ENCODE measurements around the gene DERA.
"Not testable (repeated sequence)": the region's sequence is repeated elsewhere in the genome, so short reads cannot be mapped to it uniquely, and the experiment has no call there.

Gene DERA

GRCh38 chr12:15910864-15911721, at the start of gene DERA:
Gene DERA (plus strand): TSS chr12:15911332. CDS start chr12:15911384, 52 bp downstream.
- H3K4me3 Mint-ChIP-seq: peak within 1 kb of the TSS; percentile 92
- H3K36me3 Mint-ChIP-seq: peaks cover 3% of the 10 kb centered on the region
- H3K9me3 Mint-ChIP-seq: no peaks in the 10 kb centered on the region
- DNase-seq: peak; percentile 71
- peak within 1 kb of the TSS; percentile 91 for H3K27ac Mint-ChIP-seq
- CTCF ChIA-PET: interaction anchor here (1.0 to 2.4 kb wide), 5 partner anchors 9 to 634 kb away, joined by 3 to 21 read pairs (median 4); no protein-coding TSS in a partner anchor
- H3K27me3 Mint-ChIP-seq: no peaks in the 10 kb centered on the region
- H3K4me1 Mint-ChIP-seq: peaks cover 23% of the 10 kb centered on the region

GRCh38 chr12:15861404-15861803, 49.7 kb upstream of the DERA start:
- peaks cover 6% of the 10 kb centered on the region for H3K4me1 Mint-ChIP-seq
- no peak overlapping the region for H3K4me3 Mint-ChIP-seq
- no peaks in the 10 kb centered on the region for H3K36me3 Mint-ChIP-seq
- H3K9me3 Mint-ChIP-seq: no peaks in the 10 kb centered on the region
- CTCF ChIA-PET: no interaction called here
- H3K27me3 Mint-ChIP-seq: peaks cover 22% of the 10 kb centered on the region
- H3K27ac Mint-ChIP-seq: no peak overlapping the region
- no peak for DNase-seq

- Mint-ChIP-seq H3K27me3 (peaks cover 24% of the 10 kb centered on the region), H3K4me1 (peaks cover 6% of the 10 kb centered on the region), H3K27ac (no peak overlapping the region), H3K36me3 (no peaks in the 10 kb centered on the region), H3K4me3 (no peak overlapping the region), H3K9me3 (no peaks in the 10 kb centered on the region)
- no peak for DNase-seq
- CTCF ChIA-PET: interaction anchor here (1.1 to 1.6 kb wide), 2 partner anchors 273 to 279 kb away, joined by 3 to 6 read pairs; no protein-coding TSS in a partner anchor
Measured at GRCh38 chr12:15862840-15863239, 48.3 kb upstream of the DERA start.

GRCh38 chr12:15863372-15863771, 47.8 kb upstream of the DERA start:
- DNase-seq: no peak
- Mint-ChIP-seq H3K27ac (no peak overlapping the region), H3K4me1 (peaks cover 6% of the 10 kb centered on the region), H3K9me3 (no peaks in the 10 kb centered on the region), H3K27me3 (peaks cover 20% of the 10 kb centered on the region), H3K36me3 (no peaks in the 10 kb centered on the region), H3K4me3 (no peak overlapping the region)
- CTCF ChIA-PET: interaction anchor here (0.6 to 1.6 kb wide), 4 partner anchors 187 to 279 kb away, joined by 3 to 6 read pairs (median 3); no protein-coding TSS in a partner anchor

GRCh38 chr12:15863984-15864383, 47.1 kb upstream of the DERA start:
- Mint-ChIP-seq H3K36me3 (no peaks in the 10 kb centered on the region), H3K9me3 (no peaks in the 10 kb centered on the region), H3K27me3 (peaks cover 14% of the 10 kb centered on the region), H3K4me3 (peak overlapping the region; percentile 1), H3K27ac (no peak overlapping the region), H3K4me1 (peaks cover 6% of the 10 kb centered on the region)
- no peak for DNase-seq
- CTCF ChIA-PET: interaction anchor here (0.6 to 1.6 kb wide), 4 partner anchors 188 to 280 kb away, joined by 3 to 6 read pairs (median 3); no protein-coding TSS in a partner anchor

GRCh38 chr12:15868186-15868585, 42.9 kb upstream of the DERA start:
- CTCF ChIA-PET: interaction anchor here (0.8 kb wide), 1 partner anchor 14 kb away, joined by 3 read pairs; no protein-coding TSS in a partner anchor
- Mint-ChIP-seq H3K27ac (no peak overlapping the region), H3K4me1 (peaks cover 6% of the 10 kb centered on the region), H3K27me3 (peaks cover 10% of the 10 kb centered on the region), H3K4me3 (no peak overlapping the region), H3K9me3 (peaks cover 4% of the 10 kb centered on the region), H3K36me3 (no peaks in the 10 kb centered on the region)
- no peak for DNase-seq

- H3K4me3 Mint-ChIP-seq: no peak overlapping the region
- no peaks in the 10 kb centered on the region for H3K36me3 Mint-ChIP-seq
- no peak for DNase-seq
- H3K4me1 Mint-ChIP-seq: peaks cover 10% of the 10 kb centered on the region
- peaks cover 4% of the 10 kb centered on the region for H3K9me3 Mint-ChIP-seq
- peaks cover 4% of the 10 kb centered on the region for H3K27me3 Mint-ChIP-seq
- no peak overlapping the region for H3K27ac Mint-ChIP-seq
- CTCF ChIA-PET: interaction anchor here (0.5 to 1.7 kb wide), 3 partner anchors 15 to 283 kb away, joined by 3 to 8 read pairs (median 3); no protein-coding TSS in a partner anchor
Measured at GRCh38 chr12:15873556-15873955, 37.6 kb upstream of the DERA start.

- H3K4me3 Mint-ChIP-seq, H3K27me3 Mint-ChIP-seq, DNase-seq, H3K9me3 Mint-ChIP-seq, H3K27ac Mint-ChIP-seq, H3K36me3 Mint-ChIP-seq: not testable (repeated sequence)
- CTCF ChIA-PET: interaction anchor here (0.9 to 1.7 kb wide), 2 partner anchors 16 to 284 kb away, joined by 3 to 8 read pairs; no protein-coding TSS in a partner anchor
- H3K4me1 Mint-ChIP-seq: peaks cover 10% of the 10 kb centered on the region
Measured at GRCh38 chr12:15874556-15875145, 36.5 kb upstream of the DERA start.

- CTCF ChIA-PET: interaction anchor here (1.0 kb wide), 1 partner anchor 10 kb away, joined by 3 read pairs; no protein-coding TSS in a partner anchor
- no peak overlapping the region for H3K27ac Mint-ChIP-seq
- H3K4me3 Mint-ChIP-seq: no peak overlapping the region
- DNase-seq: no peak
- H3K9me3 Mint-ChIP-seq: no peaks in the 10 kb centered on the region
- H3K4me1 Mint-ChIP-seq: peaks cover 13% of the 10 kb centered on the region
- no peaks in the 10 kb centered on the region for H3K36me3 Mint-ChIP-seq
- peaks cover 4% of the 10 kb centered on the region for H3K27me3 Mint-ChIP-seq
Measured at GRCh38 chr12:15875863-15876262, 35.3 kb upstream of the DERA start.

- Mint-ChIP-seq H3K9me3 (no peaks in the 10 kb centered on the region), H3K27ac (no peak overlapping the region), H3K27me3 (peaks cover 8% of the 10 kb centered on the region), H3K36me3 (peaks cover 14% of the 10 kb centered on the region), H3K4me1 (peaks cover 39% of the 10 kb centered on the region), H3K4me3 (no peak overlapping the region)
- DNase-seq: no peak
- CTCF ChIA-PET: no interaction called here
Measured at GRCh38 chr12:15879413-15879812, 31.7 kb upstream of the DERA start.

GRCh38 chr12:15880721-15881120, 30.4 kb upstream of the DERA start:
- Mint-ChIP-seq H3K27me3 (peaks cover 8% of the 10 kb centered on the region), H3K4me1 (peaks cover 42% of the 10 kb centered on the region), H3K36me3 (peaks cover 21% of the 10 kb centered on the region), H3K27ac (no peak overlapping the region), H3K4me3 (peak overlapping the region; percentile 3), H3K9me3 (no peaks in the 10 kb centered on the region)
- no peak for DNase-seq
- CTCF ChIA-PET: interaction anchor here (4.5 kb wide), 1 partner anchor 18 kb away, joined by 18 read pairs; no protein-coding TSS in a partner anchor

GRCh38 chr12:15882118-15882971, 28.8 kb upstream of the DERA start, which contains the start of gene STRAP:
Gene STRAP (plus strand): TSS chr12:15882387. CDS start chr12:15882708, 321 bp downstream.
- CTCF ChIA-PET: interaction anchor here (0.9 to 4.5 kb wide), 4 partner anchors 16 to 350 kb away, joined by 3 to 18 read pairs (median 4); partner anchors contain the start of gene EPS8
- DNase-seq: peak; percentile 97
- Mint-ChIP-seq H3K4me1 (peaks cover 54% of the 10 kb centered on the region), H3K9me3 (no peaks in the 10 kb centered on the region), H3K27ac (peak within 1 kb of the TSS; percentile 99), H3K36me3 (peaks cover 37% of the 10 kb centered on the region), H3K27me3 (peaks cover 4% of the 10 kb centered on the region), H3K4me3 (peak within 1 kb of the TSS; percentile 98)

GRCh38 chr12:15883536-15883935, 27.6 kb upstream of the DERA start:
- H3K9me3 Mint-ChIP-seq: no peaks in the 10 kb centered on the region
- H3K27ac Mint-ChIP-seq: peak overlapping the region; percentile 99
- H3K4me3 Mint-ChIP-seq: peak overlapping the region; percentile 98
- no peak for DNase-seq
- H3K36me3 Mint-ChIP-seq: peaks cover 37% of the 10 kb centered on the region
- CTCF ChIA-PET: interaction anchor here (0.6 to 4.5 kb wide), 6 partner anchors 10 to 351 kb away, joined by 3 to 18 read pairs (median 4); partner anchors contain the start of gene EPS8
- H3K4me1 Mint-ChIP-seq: peaks cover 60% of the 10 kb centered on the region
- peaks cover 4% of the 10 kb centered on the region for H3K27me3 Mint-ChIP-seq

Measured in activated naive CD4-positive, alpha-beta T cell treated with anti-CD3 and anti-CD28 coated beads, Interleukin-2, amount 10 ng/mL, durations not matched to agents 7 days and 5 days (primary cell).